Thymus (tissue), 11 donors: Measurements from ENCODE around the gene CADPS2. TPM values are rescaled to one million over a fixed set of nuclear protein-coding genes. Genes with fewer than 3 reads are reported as not detected.
A peak's percentile ranks its signal among the peaks of the same experiment; 100 is the strongest.

ENCODE experiments used
- DNase-seq, 9 donors: peaks; one replicate each; pipeline ENCODE4 v3.0.0-alpha.2; 2013; ENCODE audit warnings: low spot score in 9 of 9, low read depth in 6 of 9, missing footprints in 1 of 9
- H3K27ac ChIP-seq, 2 donors: one replicate each; pipeline ENCODE4 v1.5.1; 2013; ENCODE audit warnings: control low read depth in 1 of 2, low read depth in 1 of 2, low read length in 1 of 2, mild to moderate bottlenecking in 1 of 2, moderate library complexity in 1 of 2
- H3K27me3 ChIP-seq, 2 donors: one replicate each; pipeline ENCODE4 v1.5.1; 2013; ENCODE audit warnings: low read length in 1 of 2; ENCODE audit not compliant: control insufficient read depth in 2 of 2, insufficient read depth in 1 of 2
- H3K36me3 ChIP-seq, 2 donors: one replicate each; pipeline ENCODE4 v1.5.1; 2013; ENCODE audit warnings: low read length in 1 of 2, mild to moderate bottlenecking in 1 of 2, moderate library complexity in 1 of 2; ENCODE audit not compliant: control insufficient read depth in 2 of 2, insufficient read depth in 2 of 2
- H3K4me1 ChIP-seq, 2 donors: one replicate each; pipeline ENCODE4 v1.5.1; 2013; ENCODE audit warnings: low read length in 2 of 2; ENCODE audit not compliant: control insufficient read depth in 2 of 2, insufficient read depth in 2 of 2
- H3K4me3 ChIP-seq, 2 donors: one replicate each; pipeline ENCODE4 v1.5.1; 2013; ENCODE audit warnings: low read length in 2 of 2, control low read depth in 1 of 2, mild to moderate bottlenecking in 1 of 2
- H3K9me3 ChIP-seq, 2 donors: one replicate each; pipeline ENCODE4 v1.5.1; 2013; ENCODE audit warnings: low read length in 1 of 2, mild to moderate bottlenecking in 1 of 2; ENCODE audit not compliant: control insufficient read depth in 2 of 2, insufficient read depth in 1 of 2
- WGBS: extraction: QIAGEN DNeasy Blood & Tissue Kit; methylation state at CpG from one replicate; pipeline ENCODE4 v1.1.7; 2013; 5-methylcytosine and 5-hydroxymethylcytosine counted together
- polyA plus RNA-seq: library from polyadenylated mRNA; stranded (reverse); fragments of 200-250 nt; gene quantifications from one replicate; pipeline ENCODE4 v1.2.3, GENCODE V29; 2013
- total RNA-seq: library from RNA; stranded (reverse); fragments of 120-200 nt; gene quantifications from one replicate; pipeline ENCODE4 v1.2.4, GENCODE V29; 2013
- donor health status: healthy.

CADPS2 gene
- total and polyA plus RNA-seq, 2 donors: 7.4 to 9.5 TPM

- Histone ChIP-seq H3K4me3 (no peak overlapping the region), H3K27ac (no peak overlapping the region), H3K36me3 (no peaks in the 10 kb centered on the region), H3K27me3 (peaks cover 44 to 63% of the 10 kb centered on the region in 2 donors), H3K4me1 (no peaks in the 10 kb centered on the region), H3K9me3 (no peaks in the 10 kb centered on the region)
- DNase-seq: no peak
- 5% methylated on average over 71 of the region's 71 CpGs for WGBS
Measured at GRCh38 chr7:122316467-122317388, 569.5 kb downstream of the CADPS2 start.

GRCh38 chr7:122315507-122316466 lies 570.5 kb downstream of the CADPS2 start:
- Histone ChIP-seq H3K27me3 (peaks cover 51 to 72% of the 10 kb centered on the region in 2 donors), H3K9me3 (no peaks in the 10 kb centered on the region), H3K36me3 (no peaks in the 10 kb centered on the region), H3K27ac (no peak overlapping the region), H3K4me1 (no peaks in the 10 kb centered on the region), H3K4me3 (no peak overlapping the region)
- no peak for DNase-seq
- WGBS: 8% methylated on average over 25 of the region's 25 CpGs

DNA sequence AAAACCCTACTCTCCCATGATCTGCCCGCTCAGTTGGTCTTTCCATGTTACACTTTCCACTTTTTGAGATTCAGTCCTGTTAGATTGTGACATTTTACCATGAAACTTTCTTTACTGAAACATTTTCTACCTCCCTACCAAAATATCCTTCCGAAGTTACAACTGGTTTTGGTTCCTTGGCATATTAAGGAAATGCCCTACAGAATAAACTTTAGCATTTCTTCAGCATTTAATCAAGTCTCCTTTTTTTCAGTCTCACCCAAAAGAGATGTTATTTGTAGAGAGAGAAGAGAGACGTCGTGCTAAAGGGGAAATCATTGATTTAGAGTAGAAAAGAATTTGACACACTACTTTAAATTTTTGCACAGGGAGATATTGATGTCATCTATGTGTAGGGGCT lies 572.0 kb downstream of the CADPS2 start:
- peaks cover 63 to 87% of the 10 kb centered on the region in 2 donors for H3K27me3 ChIP-seq
- 19% methylated on average over 4 of the region's 4 CpGs for WGBS
- H3K4me3 ChIP-seq: no peak overlapping the region
- DNase-seq: no peak
- no peaks in the 10 kb centered on the region for H3K9me3 ChIP-seq
- H3K36me3 ChIP-seq: no peaks in the 10 kb centered on the region
- no peaks in the 10 kb centered on the region for H3K4me1 ChIP-seq
- no peak overlapping the region for H3K27ac ChIP-seq

DNA sequence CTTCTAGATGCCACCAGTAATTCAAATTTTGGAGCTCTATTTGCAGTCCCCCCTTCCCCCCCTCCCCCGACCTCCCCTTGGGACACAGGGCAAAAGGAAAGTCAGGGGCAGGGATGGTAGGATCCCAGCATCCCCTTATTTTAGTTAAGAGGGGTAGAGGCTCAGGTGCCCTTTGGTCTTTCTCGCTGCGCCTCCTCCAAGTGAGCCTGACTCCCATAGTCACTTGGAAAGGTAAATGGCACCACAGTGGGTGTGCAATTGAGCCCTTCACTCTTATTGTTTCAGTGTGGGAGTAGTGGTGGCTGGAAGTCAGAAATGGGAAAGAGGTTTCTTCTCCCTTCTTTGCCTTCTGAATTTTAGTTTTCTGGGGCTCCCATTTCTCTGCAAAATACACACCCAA lies 573.5 kb downstream of the CADPS2 start:
- Histone ChIP-seq H3K9me3 (no peaks in the 10 kb centered on the region), H3K27me3 (peaks cover 62 to 93% of the 10 kb centered on the region in 2 donors), H3K4me1 (no peaks in the 10 kb centered on the region), H3K4me3 (no peak overlapping the region), H3K27ac (no peak overlapping the region), H3K36me3 (no peaks in the 10 kb centered on the region)
- WGBS: 24% methylated on average over 3 of the region's 3 CpGs
- no peak for DNase-seq

DNA sequence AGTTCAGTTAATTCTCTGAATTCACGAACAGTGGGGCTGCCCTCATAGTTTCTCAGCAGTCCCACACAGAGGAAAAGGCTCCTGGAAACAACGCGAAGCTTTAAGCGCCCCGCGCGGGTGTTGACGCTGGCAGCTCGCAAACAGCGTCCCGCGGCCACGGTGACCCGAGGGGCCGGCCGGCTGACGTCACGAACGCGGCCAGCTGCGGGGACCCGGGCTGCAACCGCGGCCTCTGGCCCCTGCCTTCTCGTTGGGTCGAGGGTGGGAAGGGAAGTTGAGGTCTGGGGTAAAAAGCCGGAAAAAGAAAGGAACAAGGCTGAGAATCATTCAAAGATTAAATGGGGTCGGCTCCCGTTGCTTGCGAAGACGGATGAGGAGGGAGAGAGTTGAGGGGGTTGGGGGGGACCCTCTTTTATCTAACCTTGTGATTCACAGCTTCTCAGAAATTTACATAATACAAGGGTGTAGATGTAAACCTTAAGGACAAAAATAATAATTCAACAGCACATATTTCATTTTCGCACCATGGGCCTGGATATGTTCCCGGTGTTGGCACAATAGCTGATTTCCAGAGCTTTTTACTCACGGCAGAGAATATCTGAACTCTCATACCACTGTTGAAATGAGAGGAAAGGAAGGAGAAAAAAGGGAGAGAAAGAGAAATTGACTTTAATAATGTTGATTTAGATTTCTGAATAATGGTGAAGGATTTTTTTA lies 574.4 kb downstream of the CADPS2 start:
- no peaks in the 10 kb centered on the region for H3K4me1 ChIP-seq
- H3K27ac ChIP-seq: no peak overlapping the region
- WGBS: 9% methylated on average over 34 of the region's 34 CpGs
- peaks cover 61 to 95% of the 10 kb centered on the region in 2 donors for H3K27me3 ChIP-seq
- H3K4me3 ChIP-seq: no peak overlapping the region
- peaks cover 0 to under 1% of the 10 kb centered on the region in 2 donors for H3K9me3 ChIP-seq
- no peak for DNase-seq
- H3K36me3 ChIP-seq: no peaks in the 10 kb centered on the region

GRCh38 chr7:122311050-122311700 lies 575.1 kb downstream of the CADPS2 start:
- DNase-seq: no peak
- Histone ChIP-seq H3K4me1 (no peaks in the 10 kb centered on the region), H3K36me3 (no peaks in the 10 kb centered on the region), H3K4me3 (no peak overlapping the region), H3K27me3 (peaks cover 61 to 95% of the 10 kb centered on the region in 2 donors), H3K9me3 (peaks cover 0 to 4% of the 10 kb centered on the region in 2 donors), H3K27ac (no peak overlapping the region)
- WGBS: 10% methylated on average over 12 of the region's 12 CpGs

DNA sequence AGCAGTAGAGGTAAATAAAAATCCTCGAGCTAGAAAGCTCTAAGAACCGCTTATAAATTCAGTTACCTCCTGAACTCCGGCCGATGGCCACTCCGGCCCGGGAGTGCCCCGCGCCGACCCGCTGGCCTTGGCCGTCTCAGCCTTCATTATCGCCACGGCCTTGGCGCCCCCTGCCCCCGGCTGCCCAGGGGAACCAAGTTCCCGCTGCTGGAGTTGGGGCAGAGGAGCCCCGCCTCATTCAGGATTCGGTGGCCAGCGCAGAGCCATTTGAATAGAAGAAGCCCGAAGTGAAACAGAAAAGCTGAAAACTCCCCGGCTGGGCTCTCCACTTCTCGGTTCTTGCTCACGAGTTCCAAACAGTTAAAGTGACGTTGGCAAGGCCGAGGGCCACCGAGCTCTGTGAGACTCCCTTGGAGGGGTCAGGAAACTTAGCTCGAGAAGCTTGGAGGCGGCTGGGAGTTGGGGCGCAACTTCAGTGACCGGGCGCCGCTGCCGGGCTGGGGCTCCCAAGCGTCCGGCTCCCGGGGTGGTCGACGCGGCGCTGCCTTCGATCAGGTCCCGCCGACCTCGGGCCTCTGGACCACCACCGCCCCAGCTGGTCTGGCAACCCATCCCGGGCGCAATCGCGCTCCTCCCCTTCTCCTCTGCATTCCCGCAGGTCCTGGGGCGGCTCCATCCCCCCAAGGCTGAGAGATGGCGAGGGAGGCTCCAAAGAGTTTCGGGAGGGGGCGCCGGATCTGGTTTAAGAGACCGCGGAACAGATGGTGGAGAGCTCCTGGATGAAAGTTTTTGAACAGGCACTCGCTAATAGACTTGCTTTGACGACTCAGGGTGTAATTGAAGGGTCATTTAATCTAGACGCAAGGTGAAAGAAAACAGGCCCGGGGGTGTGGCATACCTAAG lies 575.9 kb downstream of the CADPS2 start:
- Histone ChIP-seq H3K27ac (no peak overlapping the region), H3K27me3 (peaks cover 61 to 95% of the 10 kb centered on the region in 2 donors), H3K9me3 (peaks cover 1 to 4% of the 10 kb centered on the region in 2 donors), H3K4me1 (no peaks in the 10 kb centered on the region), H3K36me3 (no peaks in the 10 kb centered on the region), H3K4me3 (peak overlapping the region in 1 of 2 donors; percentile 9)
- no peak for DNase-seq
- 4% methylated on average over 61 of the region's 61 CpGs for WGBS
